COLO668 (cell line): ENCODE data around the gene CCNL1.
"Not testable (repeated sequence)": the region's sequence is repeated elsewhere in the genome, so short reads cannot be mapped to it uniquely, and the experiment has no call there.

Experiments used
- DNase-seq: peaks from one replicate; lab custom pipeline; 2025; ENCODE audit not compliant: unreplicated experiment; lab: John Stamatoyannopoulos, UW

The CCNL1 gene

GRCh38 chr3:157172746-157173145, 12.8 kb upstream of the CCNL1 start:
- DNase-seq: no peak

DNA sequence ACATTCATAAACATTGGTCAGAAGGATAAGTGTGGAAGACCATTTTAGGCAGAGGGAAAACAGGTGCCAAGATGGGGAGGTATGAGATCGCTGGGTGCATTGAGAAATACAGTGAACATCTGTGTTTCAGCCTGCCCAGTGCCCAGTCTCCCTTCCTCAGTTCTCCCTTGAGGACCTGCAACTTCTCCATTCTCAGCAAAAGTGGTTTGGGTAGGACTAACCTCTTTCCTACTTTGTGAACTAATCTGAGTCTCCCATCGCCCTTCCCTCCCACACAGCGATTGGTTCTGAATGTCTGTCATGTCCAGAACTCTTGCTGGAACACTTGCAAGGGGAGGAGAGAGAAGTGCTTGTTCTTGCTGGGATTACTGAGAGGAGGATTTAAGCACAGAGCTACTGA, 10.9 kb upstream of the CCNL1 start:
- DNase-seq: no peak

- DNase-seq: no peak
Observed at GRCh38 chr3:157167371-157168042, 7.6 kb upstream of the CCNL1 start.

DNA sequence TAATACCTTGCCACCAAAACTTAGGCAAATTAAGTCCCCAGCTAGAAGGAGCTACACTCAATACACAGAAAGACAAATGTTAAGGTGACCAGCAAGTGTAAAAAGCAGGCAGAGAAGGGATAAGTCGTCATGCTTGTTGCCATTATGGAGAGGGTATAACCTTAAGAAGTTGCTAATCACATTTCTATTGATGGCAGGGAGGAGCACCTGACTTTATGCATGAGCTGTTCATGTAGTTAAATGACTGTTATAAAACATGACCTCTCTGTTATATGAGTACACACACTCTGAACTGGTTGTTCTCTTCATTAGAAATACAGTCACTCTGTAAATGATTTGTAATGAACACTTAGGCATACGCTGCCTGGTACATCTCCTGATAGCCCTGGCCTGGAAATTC, 6.6 kb upstream of the CCNL1 start:
- no peak for DNase-seq

- DNase-seq: no peak
Observed at GRCh38 chr3:157166115-157166514, 6.2 kb upstream of the CCNL1 start.

DNA sequence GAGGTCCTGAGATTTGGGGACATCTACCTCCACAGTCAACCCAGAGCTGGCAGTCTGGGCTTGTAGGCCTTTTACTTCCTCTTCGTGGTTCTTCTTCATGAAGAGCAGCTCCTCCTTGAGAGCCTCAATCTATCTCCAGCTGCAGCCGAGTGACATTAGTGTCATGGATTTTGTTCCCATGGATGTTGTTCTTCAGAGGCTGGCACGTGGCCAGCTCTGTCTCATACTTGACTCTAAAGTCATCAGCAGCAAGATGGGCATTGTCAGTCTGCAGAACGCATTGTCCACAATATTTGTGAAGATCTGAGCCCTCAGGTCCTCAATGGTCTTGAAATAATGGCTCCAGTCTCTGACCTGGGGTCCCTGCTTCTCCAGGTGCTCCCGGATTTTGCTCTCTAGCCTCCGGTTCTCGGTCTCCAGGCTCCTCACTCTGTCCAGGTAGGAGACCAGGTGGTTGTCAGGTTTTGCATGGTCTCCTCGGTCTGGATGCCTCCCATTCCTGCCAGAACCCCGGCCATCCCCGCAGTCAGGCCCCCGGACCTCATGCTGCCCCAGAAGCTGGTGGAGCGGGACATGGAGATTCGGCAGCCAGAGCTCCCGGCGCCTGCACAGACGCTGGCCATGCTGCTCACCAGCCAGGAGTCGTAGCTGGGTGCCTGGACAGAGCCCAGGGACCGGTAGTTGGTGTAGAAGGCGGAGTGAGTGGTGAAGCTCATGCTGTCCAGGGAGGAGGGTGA, 3.4 kb upstream of the CCNL1 start:
- no peak for DNase-seq

- DNase-seq: not testable (repeated sequence)
Observed at GRCh38 chr3:157162620-157163019, 2.7 kb upstream of the CCNL1 start.

DNA sequence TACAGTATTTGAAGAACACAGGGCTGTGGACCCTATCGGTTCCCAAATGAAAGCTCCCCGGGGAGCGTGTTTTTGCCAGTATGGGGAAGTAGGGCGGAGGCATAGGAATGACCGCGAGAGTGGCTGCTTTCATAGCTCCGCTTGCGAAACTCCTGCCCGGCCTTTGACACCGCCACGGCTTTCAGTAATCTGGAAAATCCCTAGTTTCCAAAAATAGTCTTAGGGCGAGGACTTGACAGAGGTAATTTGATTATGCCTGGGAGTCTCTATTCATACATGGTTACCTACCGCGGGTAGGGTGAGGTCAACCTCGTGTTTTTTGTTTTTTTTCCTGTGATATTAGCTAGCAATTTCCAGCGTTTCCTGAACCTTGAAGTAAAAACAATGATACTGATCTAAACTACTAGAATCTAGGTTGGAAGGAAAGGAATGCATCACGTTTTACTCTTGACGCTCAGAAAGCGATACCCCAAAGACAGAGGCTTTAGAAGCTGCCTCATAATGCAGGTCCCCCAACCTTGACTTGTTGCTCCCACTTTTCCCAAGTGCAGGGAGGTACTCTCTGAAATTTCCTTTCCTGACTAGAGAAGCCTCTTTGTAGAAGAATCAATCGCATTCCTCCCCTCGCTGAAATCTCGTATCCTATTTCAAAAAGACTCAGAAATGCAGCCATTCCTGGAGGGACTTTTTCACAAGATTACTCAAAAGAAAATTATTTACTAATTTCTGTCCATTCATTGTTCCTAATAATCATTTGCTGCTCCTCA, 894 bp upstream of the CCNL1 start:
- peak; percentile 60 for DNase-seq

GRCh38 chr3:157159037-157159761, 748 bp downstream of the CCNL1 start:
- DNase-seq: peak; percentile 66

DNA sequence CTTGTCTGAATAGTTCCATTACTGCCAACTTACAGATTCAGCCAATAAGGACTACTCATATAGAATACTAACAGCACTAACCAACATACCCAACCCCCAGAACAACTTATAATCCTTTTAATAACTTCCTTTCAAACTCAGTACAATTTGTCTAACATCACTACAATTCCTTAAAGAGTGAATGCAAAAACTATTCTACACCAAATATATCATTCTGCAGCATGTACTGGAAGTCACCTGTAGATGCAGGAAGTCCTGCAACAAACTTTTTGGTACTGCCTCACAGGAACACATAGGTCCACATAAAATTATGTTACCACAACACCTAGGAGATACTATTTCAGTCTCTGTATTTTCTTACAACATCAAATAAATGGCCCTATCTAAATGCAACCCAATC, 2.1 kb downstream of the CCNL1 start:
- DNase-seq: no peak

- DNase-seq: peak; percentile 11
Observed at GRCh38 chr3:157156837-157157635, 2.9 kb downstream of the CCNL1 start.

- no peak for DNase-seq
Observed at GRCh38 chr3:157155591-157155990, 4.4 kb downstream of the CCNL1 start.

GRCh38 chr3:157154563-157155330, 5.2 kb downstream of the CCNL1 start:
- DNase-seq: no peak

DNA sequence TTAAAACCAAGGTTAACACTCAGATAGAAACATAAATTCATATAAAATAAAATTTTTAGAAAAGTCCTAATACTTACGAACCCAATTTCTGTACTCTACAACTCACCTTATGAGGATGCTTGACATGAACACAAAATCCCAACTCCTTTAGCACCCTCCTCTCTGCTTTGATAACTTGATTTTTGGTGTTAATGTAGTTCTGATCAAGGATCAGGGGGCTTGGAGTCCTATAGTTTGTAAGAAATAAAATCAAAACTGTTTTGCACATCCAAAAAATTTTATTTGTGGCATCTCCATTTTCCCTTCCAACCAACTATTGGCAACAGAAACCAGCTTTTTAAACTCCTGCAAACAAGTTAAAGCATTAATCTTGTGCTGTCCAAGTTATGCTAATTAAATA, 7.0 kb downstream of the CCNL1 start:
- no peak for DNase-seq

DNA sequence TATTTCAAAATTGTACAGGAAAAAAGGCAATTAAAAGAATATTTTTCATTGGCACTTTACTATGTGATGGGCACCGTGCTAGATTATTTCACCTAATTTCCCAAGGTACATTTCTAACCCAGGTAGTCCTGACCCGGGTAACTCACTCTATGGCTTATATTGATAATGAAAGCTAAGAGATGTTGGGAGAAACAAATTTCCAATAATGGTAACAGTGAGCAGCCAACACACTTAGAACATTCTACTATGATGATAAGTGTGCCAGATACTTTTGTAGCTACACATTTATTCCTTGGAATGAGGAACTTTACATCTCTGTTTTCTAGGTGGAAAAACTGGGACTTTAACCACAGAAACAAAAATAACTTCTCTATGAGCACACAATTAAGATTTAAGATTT, 7.5 kb downstream of the CCNL1 start:
- DNase-seq: no peak

DNA sequence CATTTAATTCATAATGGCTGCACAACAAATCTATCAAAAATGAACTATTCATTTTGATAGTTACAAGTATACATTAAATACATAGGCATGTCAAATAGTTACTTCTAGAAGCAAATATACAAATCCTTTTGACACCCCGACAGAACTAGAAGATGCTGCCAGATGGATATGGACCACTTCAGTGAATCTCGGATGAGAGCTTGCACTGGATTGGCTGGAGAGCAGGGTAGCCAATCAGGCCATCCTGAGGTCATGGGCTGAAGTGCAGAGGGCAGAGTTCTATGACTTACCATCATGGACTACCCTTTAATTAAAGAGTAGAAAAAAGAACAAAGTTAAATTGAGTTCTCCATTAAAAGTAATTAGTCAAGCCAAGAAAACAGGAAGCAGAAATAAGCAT, 8.3 kb downstream of the CCNL1 start:
- DNase-seq: no peak

- no peak for DNase-seq
Observed at GRCh38 chr3:157151151-157151550, 8.8 kb downstream of the CCNL1 start.

DNA sequence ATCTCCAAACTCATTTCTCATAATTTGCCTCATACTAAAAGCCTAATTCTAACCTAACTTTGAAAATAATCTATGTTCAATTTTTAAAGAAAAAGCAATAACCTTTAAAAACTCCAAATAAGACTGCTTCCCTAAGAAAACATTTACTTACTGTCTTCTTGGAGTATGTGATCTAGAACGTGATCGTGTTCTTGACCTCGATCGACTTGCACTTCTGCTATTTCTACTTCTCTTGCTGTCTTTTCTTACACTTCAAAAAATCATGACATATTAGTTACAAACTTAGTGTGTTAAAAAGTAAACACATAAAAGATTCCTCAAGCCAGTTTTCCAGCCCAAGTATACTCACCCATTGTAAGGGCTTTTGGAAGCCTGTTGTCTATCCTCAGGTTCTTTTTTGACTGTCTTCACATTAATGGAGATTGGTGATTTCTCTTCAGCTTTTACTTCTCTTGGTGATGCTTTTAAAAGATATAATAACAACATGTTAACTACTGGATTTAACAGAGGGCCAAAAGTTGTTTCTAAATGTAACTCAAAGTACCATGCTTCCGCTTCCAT, 10.7 kb downstream of the CCNL1 start:
- no peak for DNase-seq

GRCh38 chr3:157148196-157148889, 11.6 kb downstream of the CCNL1 start:
- no peak for DNase-seq
